HG03571 (cell line): ENCODE data around the gene E2F4.

Experiments
- ATAC-seq: cut with Tn5 transposase; IDR thresholded peaks from one replicate; pipeline ENCODE4 v1.9.1; 2021; ENCODE audit not compliant: unreplicated experiment

E2F4 gene, protein sequence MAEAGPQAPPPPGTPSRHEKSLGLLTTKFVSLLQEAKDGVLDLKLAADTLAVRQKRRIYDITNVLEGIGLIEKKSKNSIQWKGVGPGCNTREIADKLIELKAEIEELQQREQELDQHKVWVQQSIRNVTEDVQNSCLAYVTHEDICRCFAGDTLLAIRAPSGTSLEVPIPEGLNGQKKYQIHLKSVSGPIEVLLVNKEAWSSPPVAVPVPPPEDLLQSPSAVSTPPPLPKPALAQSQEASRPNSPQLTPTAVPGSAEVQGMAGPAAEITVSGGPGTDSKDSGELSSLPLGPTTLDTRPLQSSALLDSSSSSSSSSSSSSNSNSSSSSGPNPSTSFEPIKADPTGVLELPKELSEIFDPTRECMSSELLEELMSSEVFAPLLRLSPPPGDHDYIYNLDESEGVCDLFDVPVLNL

DNA sequence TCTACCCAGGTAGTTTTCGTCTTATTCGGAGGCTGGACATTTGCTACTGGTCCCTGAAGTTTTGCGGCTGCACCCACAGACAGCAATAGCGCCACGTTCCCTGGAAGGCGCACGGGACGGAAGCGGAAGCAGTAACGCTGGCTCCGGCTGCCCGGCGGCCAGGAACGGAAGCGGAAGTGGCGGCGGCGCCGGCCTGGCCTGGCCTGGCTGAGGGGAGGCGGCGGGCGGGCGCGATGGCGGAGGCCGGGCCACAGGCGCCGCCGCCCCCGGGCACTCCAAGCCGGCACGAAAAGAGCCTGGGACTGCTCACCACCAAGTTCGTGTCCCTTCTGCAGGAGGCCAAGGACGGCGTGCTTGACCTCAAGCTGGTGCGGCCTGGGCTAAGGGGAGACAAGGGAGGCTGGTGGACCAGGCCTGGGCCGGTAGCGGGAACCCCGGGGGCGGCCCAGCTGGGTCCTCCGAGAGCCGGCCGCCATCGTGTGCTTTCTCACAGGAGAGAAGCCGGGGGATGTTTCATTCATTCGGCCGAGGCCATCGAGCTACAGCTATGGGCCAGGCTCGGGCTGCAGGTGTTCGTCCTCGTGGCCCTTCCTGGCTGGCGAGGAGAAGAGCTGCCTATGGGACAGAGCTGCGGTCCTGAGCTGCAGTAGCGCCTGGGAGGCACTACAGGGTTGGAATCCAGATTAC lies at the start of gene E2F4:
Gene E2F4, plus strand, starts transcription at position 161 of the 687 bp plus-strand sequence. Its CDS starts 73 bp downstream, at position 234.
- ATAC-seq = peak; percentile 68

DNA sequence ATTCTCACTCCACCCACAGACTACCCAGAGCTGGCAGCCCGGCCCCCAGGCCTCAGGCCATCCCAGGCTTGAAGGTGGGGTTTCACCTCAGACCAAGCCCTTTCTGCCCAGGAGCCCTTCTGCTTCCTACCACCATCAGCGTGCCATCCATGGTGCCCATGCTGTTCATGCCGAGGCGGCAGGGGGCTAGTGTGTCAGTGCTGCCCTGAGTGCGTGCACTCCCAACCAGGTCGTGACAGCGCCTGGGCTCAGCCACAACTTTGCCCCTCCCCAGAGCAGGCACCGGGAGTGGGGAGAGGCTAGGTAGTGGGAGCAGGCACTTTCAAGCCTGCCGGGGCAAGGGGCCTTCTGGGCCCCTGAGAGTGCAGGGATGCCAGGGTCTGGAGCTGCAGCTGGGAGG lies 49.6 kb upstream of the E2F4 start:
- no peak for ATAC-seq

DNA sequence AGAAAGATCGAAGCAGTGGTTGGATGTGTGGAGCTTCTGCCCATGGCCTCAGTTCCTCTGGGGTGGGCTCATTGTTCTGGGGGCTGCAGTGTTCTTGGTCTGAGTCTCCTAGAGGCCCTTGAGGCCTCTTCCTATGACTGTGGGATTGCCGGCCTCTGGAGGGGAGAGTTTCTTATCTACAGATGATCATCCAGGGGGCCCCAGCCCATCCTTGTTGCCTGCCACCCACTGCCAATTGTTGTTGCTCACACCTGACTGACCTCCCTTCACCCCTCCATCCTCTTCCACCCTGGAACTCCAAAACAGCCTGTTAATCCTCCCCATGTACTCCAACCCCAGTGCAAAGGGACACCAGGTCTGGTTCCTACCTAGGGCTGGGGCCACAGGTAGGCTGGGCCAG lies 47.0 kb upstream of the E2F4 start:
- no peak for ATAC-seq

DNA sequence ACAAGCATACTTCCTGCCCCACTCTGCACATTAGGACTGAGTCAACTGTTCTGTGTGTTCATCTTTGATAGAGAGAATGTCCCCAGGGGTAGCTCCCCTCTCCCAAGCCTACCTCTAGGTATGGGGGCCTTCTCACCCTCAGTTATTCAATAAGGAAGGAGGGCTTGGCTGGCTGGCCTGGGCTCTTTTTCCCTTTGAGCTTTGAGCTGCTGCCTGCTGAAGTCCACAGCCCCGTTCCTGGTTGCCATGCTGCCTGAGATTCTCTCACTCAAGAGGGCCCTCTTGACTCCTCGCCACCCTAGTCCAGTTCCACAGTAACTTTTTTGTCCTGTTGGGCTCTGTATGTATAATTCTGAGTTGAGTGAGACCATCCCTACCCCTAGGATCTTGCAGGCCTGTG lies 46.2 kb upstream of the E2F4 start:
- no peak for ATAC-seq

DNA sequence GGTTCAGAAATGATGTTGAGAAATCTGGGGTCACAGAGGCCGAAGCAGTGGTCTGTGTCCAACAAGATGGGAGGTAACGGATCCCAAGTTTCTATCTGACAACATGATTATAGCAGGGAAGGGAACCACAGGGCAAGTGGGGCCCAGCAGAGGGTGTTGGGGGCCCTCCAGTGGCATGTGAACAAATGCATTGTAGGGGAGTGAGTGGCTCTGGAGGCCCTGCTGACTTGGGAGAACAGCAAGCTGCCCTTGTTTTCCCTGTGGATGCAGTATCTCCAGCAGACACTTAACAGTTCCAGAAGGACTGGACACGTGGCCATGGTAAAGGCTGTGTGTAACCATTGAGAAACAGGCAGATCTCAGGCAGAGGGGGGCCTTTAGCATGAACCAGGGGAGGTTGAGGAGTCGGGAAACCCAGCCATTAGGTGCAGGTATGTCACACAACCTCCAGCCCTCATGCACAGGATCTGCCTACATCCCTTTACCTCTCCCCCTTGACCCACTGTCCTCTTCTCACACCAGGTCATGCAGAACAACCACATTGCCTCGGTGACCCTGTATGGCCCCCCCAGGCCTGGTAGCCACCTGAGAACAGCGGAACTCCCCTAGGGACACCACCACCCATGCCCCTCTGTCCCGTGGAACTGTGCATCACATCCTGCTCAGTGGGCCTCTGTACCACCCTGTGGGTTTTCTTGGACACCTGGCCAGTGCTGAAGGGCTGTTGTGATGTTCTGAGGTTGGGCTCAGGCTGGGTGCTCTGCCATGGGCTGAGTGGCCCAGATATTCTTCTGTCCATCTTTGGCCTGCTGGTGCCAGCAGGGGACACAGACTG lies 45.2 kb upstream of the E2F4 start:
- ATAC-seq = no peak

DNA sequence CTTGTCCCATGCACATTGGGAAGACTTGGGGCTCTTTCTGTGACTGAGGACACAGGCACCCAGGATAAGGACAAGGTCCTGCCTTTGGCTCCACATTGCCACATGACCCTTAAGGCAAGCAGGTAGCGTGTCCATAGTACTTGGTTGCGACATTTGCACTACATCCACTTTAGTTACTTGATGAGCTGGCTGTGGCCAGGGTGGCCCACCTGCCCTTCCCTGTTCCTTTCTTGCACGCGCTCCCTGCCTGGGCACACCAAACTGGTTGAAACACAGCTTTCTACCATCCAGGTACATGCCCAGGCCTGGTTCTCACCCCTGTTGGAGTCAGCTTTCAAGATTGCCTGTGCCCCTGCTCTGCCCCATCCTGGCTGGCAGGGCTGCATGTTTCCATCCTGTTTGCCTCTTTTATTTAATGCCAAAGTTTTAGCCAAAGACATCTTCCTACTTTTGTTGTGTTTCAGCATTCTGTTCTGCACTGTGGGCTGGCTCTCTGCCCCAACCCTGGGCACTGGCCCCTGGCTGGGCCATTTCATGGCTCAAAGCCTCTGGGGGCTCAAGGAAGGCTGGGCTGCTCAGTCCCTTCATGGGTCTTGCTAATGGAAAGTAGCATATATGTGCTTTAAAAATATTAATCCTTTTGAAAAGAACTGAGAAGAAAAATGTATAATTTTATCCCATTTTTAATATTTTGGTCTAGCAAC lies 44.4 kb upstream of the E2F4 start:
- no peak for ATAC-seq

DNA sequence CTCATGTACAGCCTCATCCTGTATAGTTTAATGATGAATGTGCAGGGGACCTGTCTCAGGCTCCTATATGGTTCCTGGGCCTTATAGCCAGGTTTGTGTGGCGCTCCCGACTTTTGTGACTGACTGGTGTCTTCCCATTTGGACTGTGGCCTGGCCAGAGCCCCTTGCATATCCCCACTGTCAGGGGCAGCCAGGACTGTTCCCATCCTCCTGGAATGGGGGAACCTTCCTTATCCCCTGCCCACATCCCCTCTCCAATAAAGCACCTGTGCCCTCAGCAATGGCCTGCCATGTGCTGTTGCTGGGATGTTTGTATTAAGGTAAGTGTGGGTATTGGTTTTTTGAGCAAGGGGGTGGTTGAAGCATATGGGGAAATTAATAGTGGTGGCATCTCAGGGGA lies 43.7 kb upstream of the E2F4 start:
- ATAC-seq = no peak

DNA sequence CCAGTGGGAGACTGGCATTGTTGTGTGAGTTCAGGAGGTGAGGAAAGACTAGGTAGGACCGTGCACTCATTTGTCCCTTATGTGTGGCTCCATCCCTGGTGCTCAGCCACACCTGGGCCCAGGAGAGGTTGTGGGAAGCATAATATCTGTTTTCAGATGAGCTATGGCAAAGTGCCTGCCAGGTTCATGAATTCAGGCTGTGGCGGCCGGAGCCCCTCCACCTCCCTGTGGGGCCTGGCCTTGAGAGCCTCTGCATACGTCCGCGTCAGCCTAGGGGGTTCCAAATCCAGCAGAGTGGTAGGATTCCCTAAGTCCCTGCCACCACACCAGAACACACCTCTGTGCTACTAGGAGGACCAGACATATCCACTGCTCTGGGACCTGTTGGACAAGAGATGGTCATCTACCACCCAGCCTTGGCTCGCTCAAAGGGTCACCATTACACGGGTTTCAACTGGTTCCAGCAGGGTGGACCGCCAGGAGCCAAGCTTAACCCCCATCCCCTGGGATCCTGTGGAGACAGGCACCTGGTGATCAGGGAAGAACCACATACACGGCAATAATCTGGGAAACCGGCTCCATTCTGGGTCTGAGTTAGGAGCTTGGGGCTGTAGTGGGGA lies 43.2 kb upstream of the E2F4 start:
- ATAC-seq = no peak

DNA sequence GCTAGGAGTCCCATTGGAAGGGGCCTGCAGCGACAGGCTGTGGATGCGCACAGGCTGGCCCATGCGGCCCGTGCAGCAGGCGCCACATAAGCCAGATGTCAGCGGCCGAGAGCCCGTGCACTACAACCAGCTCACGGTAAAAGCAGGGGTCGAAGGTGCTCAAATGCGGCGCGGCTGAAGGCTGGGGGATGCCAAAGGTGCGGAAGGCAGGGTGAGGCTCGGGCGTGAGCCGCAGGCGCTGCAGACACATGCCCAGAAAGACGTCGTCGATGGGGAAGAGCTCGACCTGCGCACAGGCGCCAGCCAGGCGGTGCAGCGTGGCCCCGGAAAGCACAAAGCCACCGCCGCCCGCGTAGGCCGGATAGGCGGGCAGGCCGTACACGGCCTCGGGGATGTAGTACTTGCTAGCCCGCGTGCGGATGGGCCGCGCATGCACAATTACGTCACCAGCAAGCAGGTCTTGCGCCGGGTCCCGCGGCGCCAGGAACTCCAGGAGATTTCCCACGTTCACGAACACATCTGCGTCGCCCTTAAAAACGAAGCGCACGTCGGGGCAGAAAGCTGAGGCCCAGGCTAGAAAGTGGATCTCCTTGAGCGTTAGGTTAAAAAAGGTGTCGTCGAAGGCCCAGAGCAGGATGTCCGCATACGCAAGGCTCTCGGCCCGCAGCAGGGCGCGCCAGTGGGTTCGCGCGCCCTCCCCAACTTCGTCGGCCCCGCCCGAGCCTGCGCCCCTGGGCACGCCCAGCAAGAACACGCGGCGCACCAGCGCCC lies 42.5 kb upstream of the E2F4 start:
- ATAC-seq = no peak

DNA sequence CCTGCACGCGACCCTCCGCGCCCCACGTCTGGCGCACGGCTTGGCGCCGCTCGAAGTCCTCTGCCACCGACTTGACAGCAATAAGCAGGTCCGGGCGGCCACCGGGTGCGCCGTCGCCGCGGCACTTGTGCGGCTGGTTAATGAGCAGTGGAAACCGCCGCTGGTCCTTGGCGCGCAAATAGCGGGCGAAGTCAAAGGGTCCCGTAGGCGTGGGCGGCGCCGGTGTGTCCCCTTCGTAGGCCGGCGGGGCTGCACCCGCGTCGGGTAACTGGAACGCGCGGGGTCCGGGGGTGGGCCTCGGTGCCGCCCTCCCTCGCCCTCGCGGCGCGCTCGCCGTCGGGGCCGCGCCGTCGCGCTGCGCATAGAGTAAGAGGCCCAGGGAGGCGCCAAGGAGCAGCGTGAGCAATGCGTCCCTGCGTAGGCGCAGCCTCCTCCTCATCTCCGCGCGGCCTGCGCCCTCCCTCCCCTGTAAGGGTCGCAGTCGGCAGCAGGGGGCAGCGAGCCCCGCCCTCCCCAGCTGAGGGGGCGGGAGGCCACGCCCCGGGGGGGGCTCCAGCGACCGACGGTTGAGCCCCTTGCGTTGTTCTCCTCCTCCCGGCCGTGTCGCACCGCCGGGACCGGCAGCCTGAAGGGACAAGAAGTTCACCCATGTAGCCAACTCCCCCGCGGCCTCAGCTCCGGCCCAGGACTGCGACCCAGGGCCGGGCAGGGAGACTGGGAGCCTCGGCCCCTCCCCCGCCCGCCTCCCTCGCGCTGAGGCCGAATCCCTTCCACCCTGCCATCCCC lies 41.7 kb upstream of the E2F4 start:
- ATAC-seq = no peak

DNA sequence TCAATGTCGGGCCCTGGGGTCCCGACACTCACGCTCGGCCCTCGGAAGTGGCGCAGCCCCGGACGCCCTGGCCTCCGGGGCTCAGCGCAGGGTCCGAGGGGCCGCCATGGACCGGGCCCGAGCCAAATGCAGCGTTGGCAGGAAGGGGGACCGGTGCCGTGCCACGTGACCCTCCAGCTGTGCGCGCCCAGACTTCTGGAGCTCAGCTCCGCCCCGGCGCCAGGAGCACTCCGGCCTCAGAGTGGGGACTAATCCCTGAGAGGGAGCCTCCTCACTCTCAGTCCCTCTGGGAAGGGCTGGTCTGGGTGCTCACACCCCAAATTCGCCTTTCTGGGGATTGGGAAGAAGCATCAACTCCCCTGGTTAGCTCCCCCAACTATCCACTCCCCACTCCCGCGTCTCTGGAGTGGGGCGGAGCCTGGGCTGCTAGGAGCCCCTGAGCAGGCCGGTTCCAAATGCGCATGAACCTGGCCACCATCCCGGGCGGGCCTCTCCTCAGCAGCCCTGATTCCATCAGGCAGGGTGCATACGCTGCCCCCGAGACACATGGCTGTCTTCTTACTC lies 41.0 kb upstream of the E2F4 start, which contains the start of gene B3GNT9:
Gene B3GNT9, minus strand, starts transcription at position 166 of the 564 bp plus-strand sequence. CDS start 513 bp downstream, outside the sequence.
- no peak for ATAC-seq

DNA sequence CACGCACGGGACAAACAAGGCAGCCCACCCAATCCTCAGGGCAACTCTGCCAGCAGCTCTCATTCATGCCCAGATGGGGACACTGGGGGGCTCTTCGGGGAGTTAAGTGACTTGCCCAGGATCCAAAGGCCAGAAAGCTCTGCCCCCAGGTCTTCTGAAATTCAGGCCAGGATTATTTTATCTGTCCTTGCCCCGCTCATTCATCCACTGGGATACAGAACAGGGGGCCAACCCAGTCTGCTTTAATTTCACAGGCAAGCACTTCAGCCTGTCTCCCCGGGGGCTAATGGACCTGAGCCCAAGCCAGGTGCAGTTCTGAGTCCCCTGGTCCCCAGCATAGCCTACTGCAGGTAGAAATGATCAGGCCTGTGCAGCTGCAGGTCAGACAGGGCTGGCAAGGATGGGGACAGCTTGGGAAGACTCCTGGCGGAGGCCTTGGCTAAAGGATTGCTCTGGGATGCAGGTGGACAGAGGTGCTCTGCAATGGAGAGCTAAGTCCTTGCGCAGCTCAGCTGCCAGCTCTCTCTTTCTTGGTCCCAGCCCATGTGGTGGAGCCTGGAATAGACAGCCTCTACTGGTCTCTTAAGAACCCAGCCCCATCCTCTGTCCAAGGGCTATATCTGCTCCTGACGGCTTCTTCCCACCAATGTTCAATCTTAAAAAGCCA lies 40.4 kb upstream of the E2F4 start:
- no peak for ATAC-seq

DNA sequence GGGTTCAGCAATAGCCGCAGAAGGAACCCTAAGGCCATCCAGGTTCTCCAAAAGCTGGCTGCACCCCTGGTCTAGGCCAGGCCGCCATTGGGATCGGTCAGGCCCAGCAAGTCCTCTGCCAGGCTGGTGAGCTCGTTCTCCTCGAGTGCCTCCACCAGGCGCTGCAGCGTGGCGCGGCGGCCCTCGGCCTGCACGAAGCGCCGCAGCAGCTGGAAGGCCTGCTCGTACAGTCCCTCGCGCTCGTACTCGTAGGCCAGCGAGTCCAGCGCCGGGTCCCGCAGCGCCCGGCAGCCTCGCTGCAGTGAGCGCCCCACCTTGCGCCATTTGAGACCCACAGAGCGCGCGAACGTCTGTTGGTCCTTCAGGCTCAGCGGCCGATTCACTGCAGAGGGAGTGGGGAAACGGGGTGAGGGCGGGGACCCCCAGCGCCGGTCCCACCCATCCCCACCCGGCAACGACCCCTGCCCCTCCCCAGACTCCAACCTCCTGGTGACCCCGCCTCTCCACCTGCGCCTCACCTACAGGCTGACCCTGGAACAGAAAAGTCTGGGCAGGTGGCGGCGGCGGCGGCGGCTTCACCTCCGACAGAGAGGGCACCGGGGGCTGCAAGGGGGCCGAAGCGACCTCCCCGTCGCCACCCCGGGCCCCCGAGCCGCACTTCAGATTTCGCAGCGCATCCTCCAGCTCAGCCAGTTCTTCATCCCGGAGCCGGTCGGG lies 37.2 kb upstream of the E2F4 start:
- ATAC-seq = no peak

DNA sequence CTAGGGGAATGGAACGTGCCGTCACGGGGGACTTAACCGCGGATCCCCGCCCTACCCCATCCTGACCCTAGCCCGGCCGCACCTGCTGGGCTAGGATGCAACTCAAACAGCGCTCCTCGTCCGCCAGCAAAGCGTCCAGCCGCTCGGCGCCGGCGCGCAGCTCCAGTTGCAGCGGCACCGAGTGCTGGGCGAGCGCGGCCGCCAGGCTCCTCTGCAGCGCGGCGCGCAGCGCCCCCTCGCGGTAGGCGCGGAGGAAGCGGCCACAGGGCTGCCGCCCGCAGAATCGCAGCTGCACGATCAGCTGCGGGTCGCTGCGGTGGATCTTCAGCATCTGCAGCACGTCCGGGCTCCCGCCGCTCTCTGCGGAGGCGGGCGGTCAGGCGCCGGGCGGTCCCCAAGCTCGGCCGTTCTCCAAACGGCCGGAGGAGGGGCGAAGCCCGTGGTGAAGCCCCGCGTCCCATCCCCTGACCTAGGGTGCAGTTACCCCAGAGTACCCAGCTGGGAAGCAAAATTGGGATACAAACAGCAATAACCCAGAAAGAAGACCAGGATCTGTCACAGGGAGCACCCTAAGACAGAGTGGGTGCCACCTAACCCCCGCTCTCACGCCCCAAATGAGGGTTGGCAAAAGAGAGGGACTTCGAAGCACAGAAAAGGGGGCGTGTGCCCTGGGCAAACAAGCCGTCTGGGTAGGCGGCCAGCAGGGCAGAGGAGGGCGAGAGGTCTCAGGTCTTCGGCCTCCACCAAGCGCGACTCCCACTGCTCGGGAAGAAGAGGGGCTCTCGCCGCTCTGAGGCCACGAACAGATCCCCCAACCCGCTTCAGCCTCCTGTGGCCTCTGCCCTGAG lies 36.4 kb upstream of the E2F4 start:
- no peak for ATAC-seq

DNA sequence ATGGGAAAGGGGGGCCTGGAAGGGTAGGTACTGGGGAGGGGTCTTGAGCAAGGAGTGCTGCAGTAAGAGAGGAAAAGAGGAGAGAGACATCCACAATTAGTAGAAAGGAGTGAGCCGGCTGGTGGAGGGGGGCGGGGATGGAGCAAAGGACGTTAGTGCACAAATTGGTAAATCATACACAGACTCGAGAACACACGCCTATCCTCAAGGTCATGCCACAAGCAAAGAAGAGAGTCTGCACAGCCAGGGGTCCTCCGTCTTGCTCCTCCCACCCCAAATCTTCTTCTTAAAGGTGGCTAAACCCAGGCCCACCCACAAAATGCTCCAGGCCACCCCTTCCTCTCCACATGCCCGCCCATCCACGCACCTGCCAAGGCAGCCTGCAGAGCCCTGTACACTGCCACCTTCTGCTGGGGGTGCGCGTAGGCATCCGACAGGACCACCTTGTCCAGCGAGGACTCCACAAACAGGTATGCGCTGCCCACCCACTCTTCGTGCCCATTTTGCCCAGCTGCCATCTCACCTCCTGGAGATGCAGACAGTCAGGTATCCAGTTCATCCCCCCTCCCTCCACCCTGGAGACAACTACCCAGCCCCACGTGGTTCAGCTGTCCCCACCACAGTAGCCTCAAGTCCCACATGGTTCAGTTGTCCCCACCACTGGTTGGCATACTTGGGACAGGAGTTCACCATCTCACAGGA lies 35.7 kb upstream of the E2F4 start:
- no peak for ATAC-seq
